Astrocyte of the hippocampus (primary cell): ENCODE results near the gene SUGT1.

Source experiments
- DNase-seq: peaks from one replicate; pipeline ENCODE4 v3.0.0; 2011; ENCODE audit warnings: low read depth, low spot score

The SUGT1 gene

DNA sequence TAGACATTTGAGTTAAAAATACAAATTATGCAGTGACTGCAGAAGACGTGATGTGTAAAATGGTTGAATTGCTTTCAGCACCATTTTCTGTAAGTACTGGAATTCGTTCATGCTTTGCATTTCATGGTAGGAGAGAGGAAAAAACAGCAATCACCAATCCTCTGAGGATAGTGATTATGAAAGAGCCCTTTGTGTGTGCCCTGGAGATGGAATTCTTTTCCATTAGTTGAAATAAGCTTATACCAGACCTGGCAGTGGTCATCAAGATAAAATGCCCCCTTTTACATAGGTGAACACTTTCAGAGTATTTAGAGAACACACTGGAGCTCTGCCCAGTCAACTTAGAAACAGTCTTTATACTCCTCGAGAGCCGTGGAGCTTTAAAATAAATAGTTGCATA lies 85.3 kb downstream of the SUGT1 start:
- peak; percentile 33 for DNase-seq

GRCh38 chr13:52738719-52739467 lies 86.3 kb downstream of the SUGT1 start:
- peak; percentile 43 for DNase-seq

DNA sequence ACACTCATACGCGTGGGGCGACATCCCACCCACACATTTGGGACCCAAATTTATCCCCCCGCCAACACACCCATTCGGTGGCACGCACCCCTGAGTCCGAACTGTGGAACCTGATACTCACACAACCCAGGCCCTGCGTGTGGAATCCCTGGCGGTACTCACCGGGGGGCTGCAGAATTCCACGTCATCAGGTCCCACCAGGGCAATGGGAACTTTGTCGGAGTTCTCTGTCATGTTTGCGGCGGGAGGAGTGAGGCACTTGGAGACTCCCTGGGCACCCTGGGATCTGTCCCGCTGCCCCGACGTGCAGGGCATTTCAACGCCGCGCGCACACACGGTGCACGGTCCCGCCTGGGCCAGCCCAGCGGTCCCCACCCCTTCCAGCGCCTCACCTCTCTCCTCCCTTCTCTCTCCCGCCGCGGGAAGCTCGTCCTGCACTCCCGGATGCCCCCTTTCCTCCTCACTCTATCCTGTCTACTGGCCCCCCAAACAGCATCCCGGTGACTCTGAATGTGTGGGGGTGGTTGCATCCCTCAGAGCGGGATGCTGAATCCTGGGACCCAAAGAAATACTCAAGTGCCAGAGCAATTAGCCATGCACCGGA lies 86.9 kb downstream of the SUGT1 start, which contains the start of gene CNMD:
CNMD (minus strand) TSS at position 353 of the 604 bp plus-strand sequence; CDS start at position 234, 119 bp downstream.
- no peak for DNase-seq

DNA sequence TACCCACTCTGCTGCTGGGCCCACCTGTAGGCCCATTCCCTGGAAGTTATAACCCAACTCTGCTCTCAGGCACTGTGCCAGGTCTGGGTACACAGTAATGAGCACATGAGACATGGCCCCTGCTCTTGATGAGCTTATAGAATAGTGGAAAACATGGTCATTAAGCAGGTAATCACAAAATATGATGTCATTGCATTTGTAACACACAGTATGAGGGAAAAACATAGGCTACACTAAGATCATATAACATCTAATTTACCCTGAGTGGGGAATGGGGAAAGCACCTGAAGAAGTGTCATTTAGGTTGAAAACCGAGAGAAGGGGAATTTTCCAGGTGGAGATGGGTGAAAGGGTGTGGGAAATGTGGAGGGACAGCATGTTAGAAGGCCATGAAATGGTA lies 90.9 kb downstream of the SUGT1 start:
- DNase-seq = no peak

- peak; percentile 10 for DNase-seq
Observed at GRCh38 chr13:52743988-52744387, 91.4 kb downstream of the SUGT1 start.

GRCh38 chr13:52744842-52745375 lies 92.3 kb downstream of the SUGT1 start:
- no peak for DNase-seq

DNA sequence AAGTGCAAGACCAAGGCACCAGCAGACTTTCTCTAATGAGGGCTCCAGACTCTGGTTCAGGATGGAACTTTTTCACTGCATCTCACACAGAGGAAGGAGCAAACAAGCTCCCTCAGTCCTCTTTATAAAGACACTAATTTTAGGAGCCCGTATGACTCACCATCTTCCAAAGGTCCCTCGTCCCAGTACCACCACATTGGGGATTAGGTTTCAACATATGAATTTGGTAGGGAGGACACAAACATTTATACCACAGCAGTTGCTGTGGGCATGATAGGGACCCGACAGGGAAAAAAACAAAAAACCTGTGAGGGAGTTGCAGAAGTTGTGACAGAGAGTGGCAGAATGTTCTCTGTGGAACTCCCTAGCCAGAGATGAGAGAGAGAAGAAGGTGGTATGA lies 93.5 kb downstream of the SUGT1 start:
- no peak for DNase-seq

- no peak for DNase-seq
Observed at GRCh38 chr13:52749419-52749818, 96.8 kb downstream of the SUGT1 start.
